Mesenchymal stem cell (in vitro differentiated cells and primary cell): ENCODE measurements around the gene GPX6.
"Not testable (repeated sequence)": the region's sequence is repeated elsewhere in the genome, so short reads cannot be mapped to it uniquely, and the experiment has no call there.

Source experiments
- DNase-seq: peaks from one replicate; pipeline ENCODE4 v3.0.0-alpha.2; 2013
- H2AFZ ChIP-seq: one replicate; pipeline ENCODE4 v1.6.1; 2013; ENCODE audit warnings: low read depth, mild to moderate bottlenecking, control low read depth, inconsistent platforms, low read length, moderate library complexity
- H2AK5ac ChIP-seq: 2 replicates; pipeline ENCODE4 v1.6.1; 2013; ENCODE audit warnings: low read length, moderate library complexity, mild to moderate bottlenecking, inconsistent platforms; ENCODE audit not compliant: severe bottlenecking
- H2BK120ac ChIP-seq: one replicate; pipeline ENCODE4 v1.6.1; 2013; ENCODE audit warnings: low read depth, mild to moderate bottlenecking, inconsistent platforms, low read length, moderate library complexity
- H2BK12ac ChIP-seq, 2 experiments: one replicate each; pipeline ENCODE4 v1.6.1; 2013; ENCODE audit warnings: inconsistent platforms in 2 of 2, low read length in 2 of 2, mild to moderate bottlenecking in 2 of 2, moderate library complexity in 2 of 2, control low read depth in 1 of 2
- H2BK15ac ChIP-seq: one replicate; pipeline ENCODE4 v1.6.1; 2013; ENCODE audit warnings: mild to moderate bottlenecking, low read depth, inconsistent platforms; ENCODE audit not compliant: poor library complexity, severe bottlenecking
- H2BK5ac ChIP-seq: 2 replicates; pipeline ENCODE4 v1.6.1; 2013; ENCODE audit warnings: low read depth, mild to moderate bottlenecking, low read length, control low read depth, inconsistent platforms; ENCODE audit not compliant: poor library complexity, severe bottlenecking
- H3K14ac ChIP-seq, 2 experiments: one replicate each; pipeline ENCODE4 v1.6.1; 2013; ENCODE audit warnings: inconsistent platforms in 2 of 2, low read length in 2 of 2, control low read depth in 1 of 2, mild to moderate bottlenecking in 1 of 2, moderate library complexity in 1 of 2
- H3K18ac ChIP-seq, 2 experiments: one replicate each; pipeline ENCODE4 v1.6.1; 2013; ENCODE audit warnings: inconsistent platforms in 2 of 2, low read length in 2 of 2, control low read depth in 1 of 2, low read depth in 1 of 2, mild to moderate bottlenecking in 1 of 2
- H3K23ac ChIP-seq, 2 experiments: one replicate each; pipeline ENCODE4 v1.6.1; 2013; ENCODE audit warnings: inconsistent platforms in 2 of 2, low read length in 2 of 2, mild to moderate bottlenecking in 2 of 2, moderate library complexity in 2 of 2, control low read depth in 1 of 2
- H3K27ac ChIP-seq: 2 replicates; pipeline ENCODE4 v1.5.1; 2013; ENCODE audit warnings: mild to moderate bottlenecking, moderate library complexity, low read length, control low read depth, inconsistent platforms; ENCODE audit not compliant: poor library complexity, severe bottlenecking
- H3K27me3 ChIP-seq, 2 experiments: 2 replicates each; pipeline versions ENCODE4 v1.6.1 to v1.7.0; 2013; ENCODE audit warnings: low read length in 2 of 2, mild to moderate bottlenecking in 2 of 2, moderate library complexity in 2 of 2, control low read depth in 1 of 2, inconsistent platforms in 1 of 2; ENCODE audit not compliant: control insufficient read depth in 1 of 2, insufficient read depth in 1 of 2
- H3K36me3 ChIP-seq, 2 experiments: 2 replicates each; pipeline versions ENCODE4 v1.6.1 to v1.7.0; 2013; ENCODE audit warnings: low read length in 2 of 2, control low read depth in 1 of 2, inconsistent platforms in 1 of 2, low read depth in 1 of 2, mild to moderate bottlenecking in 1 of 2; ENCODE audit not compliant: insufficient read depth in 2 of 2, control insufficient read depth in 1 of 2
- H3K4ac ChIP-seq, 2 experiments: one replicate each; pipeline ENCODE4 v1.6.1; 2013; ENCODE audit warnings: inconsistent platforms in 2 of 2, low read length in 2 of 2, mild to moderate bottlenecking in 2 of 2, moderate library complexity in 2 of 2, control low read depth in 1 of 2, low read depth in 1 of 2
- H3K4me1 ChIP-seq: 2 replicates; pipeline ENCODE4 v1.6.1; 2013; ENCODE audit warnings: low read depth, low read length, control low read depth; ENCODE audit not compliant: control insufficient read depth, insufficient read depth
- H3K4me2 ChIP-seq: 2 replicates; pipeline ENCODE4 v1.6.1; 2013; ENCODE audit warnings: low read length, mild to moderate bottlenecking, inconsistent platforms; ENCODE audit not compliant: poor library complexity, severe bottlenecking
- H3K4me3 ChIP-seq, 2 experiments: 2 replicates each; pipeline versions ENCODE4 v1.5.1 to v1.7.0; 2013; ENCODE audit warnings: low read length in 2 of 2, mild to moderate bottlenecking in 2 of 2, control low read depth in 1 of 2, low read depth in 1 of 2; ENCODE audit not compliant: insufficient read depth in 1 of 2
- H3K79me1 ChIP-seq: replicated peaks from 2 replicates; pipeline ENCODE4 v1.6.1; 2013; ENCODE audit warnings: mild to moderate bottlenecking, control low read depth, low read length, inconsistent platforms; ENCODE audit not compliant: poor library complexity, severe bottlenecking
- H3K9ac ChIP-seq: 2 replicates; pipeline ENCODE4 v1.7.0; 2013; ENCODE audit warnings: mild to moderate bottlenecking, low read length, moderate library complexity
- H3K9me3 ChIP-seq: 2 replicates; pipeline ENCODE4 v1.7.0; 2013; ENCODE audit warnings: mild to moderate bottlenecking, low read length; ENCODE audit not compliant: control insufficient read depth
- H4K8ac ChIP-seq: one replicate; pipeline ENCODE4 v1.6.1; 2013; ENCODE audit warnings: inconsistent platforms, mild to moderate bottlenecking, low read length, moderate library complexity
- H4K91ac ChIP-seq: one replicate; pipeline ENCODE4 v1.6.1; 2013; ENCODE audit warnings: mild to moderate bottlenecking, low read length, inconsistent platforms
- WGBS: methylation state at CpG from one replicate; pipeline ENCODE4 v1.1.7; 2013; ENCODE audit warnings: mixed read lengths; 5-methylcytosine and 5-hydroxymethylcytosine counted together

The GPX6 gene

GRCh38 chr6:28522594-28523240 is 7.1 kb upstream of the GPX6 start:
- Histone ChIP-seq H3K9ac (no peak overlapping the region), H2BK120ac (no peak overlapping the region), H3K18ac (no peak overlapping the region), H3K27me3 (peaks cover 22 to 33% of the 10 kb centered on the region in 2 experiments), H2BK5ac (no peak overlapping the region), H2AK5ac (no peak overlapping the region), H3K4me1 (no peaks in the 10 kb centered on the region), H4K8ac (no peak overlapping the region), H3K4ac (no peak overlapping the region), H3K14ac (no peak overlapping the region), H3K9me3 (no peaks in the 10 kb centered on the region), H3K27ac (no peak overlapping the region), H2BK15ac (no peak overlapping the region), H3K4me3 (no peak overlapping the region), H3K4me2 (no peak overlapping the region), H4K91ac (no peak overlapping the region), H2AFZ (no peak overlapping the region), H3K36me3 (no peaks in the 10 kb centered on the region), H3K79me1 (no peaks in the 10 kb centered on the region), H2BK12ac (no peak overlapping the region), H3K23ac (no peak overlapping the region)
- DNase-seq = no peak

GRCh38 chr6:28517964-28518363 is 2.4 kb upstream of the GPX6 start:
- H3K9ac ChIP-seq = no peak overlapping the region
- no peak overlapping the region for H2BK120ac ChIP-seq
- H2BK12ac ChIP-seq = no peak overlapping the region
- no peak overlapping the region for H2AFZ ChIP-seq
- no peaks in the 10 kb centered on the region for H3K9me3 ChIP-seq
- no peak overlapping the region for H3K27ac ChIP-seq
- no peak overlapping the region for H4K91ac ChIP-seq
- no peaks in the 10 kb centered on the region for H3K4me1 ChIP-seq
- H2BK15ac ChIP-seq = no peak overlapping the region
- DNase-seq = no peak
- no peaks in the 10 kb centered on the region for H3K79me1 ChIP-seq
- no peak overlapping the region for H3K23ac ChIP-seq
- H2AK5ac ChIP-seq = no peak overlapping the region
- 40% methylated on average over 1 of the region's 2 CpGs for WGBS
- H3K4me2 ChIP-seq = no peak overlapping the region
- H3K4ac ChIP-seq = no peak overlapping the region
- no peak overlapping the region for H3K4me3 ChIP-seq
- H4K8ac ChIP-seq = no peak overlapping the region
- no peak overlapping the region for H3K18ac ChIP-seq
- no peak overlapping the region for H3K14ac ChIP-seq
- peaks cover 19 to 39% of the 10 kb centered on the region in 2 experiments for H3K27me3 ChIP-seq
- H2BK5ac ChIP-seq = no peak overlapping the region
- no peaks in the 10 kb centered on the region for H3K36me3 ChIP-seq

- not testable (repeated sequence) for H3K9me3 ChIP-seq, H3K36me3 ChIP-seq, H3K4me1 ChIP-seq, H2BK120ac ChIP-seq, H2BK15ac ChIP-seq, H2BK12ac ChIP-seq, H3K4ac ChIP-seq, H2BK5ac ChIP-seq, H4K91ac ChIP-seq, H3K27ac ChIP-seq, H2AFZ ChIP-seq, H4K8ac ChIP-seq, H3K9ac ChIP-seq, H2AK5ac ChIP-seq, H3K23ac ChIP-seq, H3K4me3 ChIP-seq, H3K14ac ChIP-seq, H3K4me2 ChIP-seq, DNase-seq, H3K79me1 ChIP-seq, H3K18ac ChIP-seq
- peaks cover 3 to 20% of the 10 kb centered on the region in 2 experiments for H3K27me3 ChIP-seq
- WGBS = 91% methylated on average over 8 of the region's 8 CpGs
Observed at GRCh38 chr6:28512387-28512786, 3.2 kb downstream of the GPX6 start.

GRCh38 chr6:28511628-28512300 is 3.8 kb downstream of the GPX6 start:
- no peaks in the 10 kb centered on the region for H3K79me1 ChIP-seq
- H2AK5ac ChIP-seq = no peak overlapping the region
- no peaks in the 10 kb centered on the region for H3K36me3 ChIP-seq
- H2BK120ac ChIP-seq = no peak overlapping the region
- H3K4me2 ChIP-seq = no peak overlapping the region
- no peak overlapping the region for H4K8ac ChIP-seq
- DNase-seq = no peak
- no peak overlapping the region for H3K18ac ChIP-seq
- WGBS = 96% methylated on average over 51 of the region's 51 CpGs
- no peak overlapping the region for H4K91ac ChIP-seq
- no peak overlapping the region for H2AFZ ChIP-seq
- H3K9ac ChIP-seq = no peak overlapping the region
- no peaks in the 10 kb centered on the region for H3K4me1 ChIP-seq
- H2BK15ac ChIP-seq = no peak overlapping the region
- H2BK5ac ChIP-seq = no peak overlapping the region
- H3K27ac ChIP-seq = no peak overlapping the region
- H3K14ac ChIP-seq = no peak overlapping the region
- H2BK12ac ChIP-seq = no peak overlapping the region
- no peak overlapping the region for H3K23ac ChIP-seq
- peaks cover 3 to 17% of the 10 kb centered on the region in 2 experiments for H3K27me3 ChIP-seq
- no peak overlapping the region for H3K4ac ChIP-seq
- no peaks in the 10 kb centered on the region for H3K9me3 ChIP-seq
- H3K4me3 ChIP-seq = no peak overlapping the region
